ENCODE data around the gene STK17B.

STK17B gene

DNA sequence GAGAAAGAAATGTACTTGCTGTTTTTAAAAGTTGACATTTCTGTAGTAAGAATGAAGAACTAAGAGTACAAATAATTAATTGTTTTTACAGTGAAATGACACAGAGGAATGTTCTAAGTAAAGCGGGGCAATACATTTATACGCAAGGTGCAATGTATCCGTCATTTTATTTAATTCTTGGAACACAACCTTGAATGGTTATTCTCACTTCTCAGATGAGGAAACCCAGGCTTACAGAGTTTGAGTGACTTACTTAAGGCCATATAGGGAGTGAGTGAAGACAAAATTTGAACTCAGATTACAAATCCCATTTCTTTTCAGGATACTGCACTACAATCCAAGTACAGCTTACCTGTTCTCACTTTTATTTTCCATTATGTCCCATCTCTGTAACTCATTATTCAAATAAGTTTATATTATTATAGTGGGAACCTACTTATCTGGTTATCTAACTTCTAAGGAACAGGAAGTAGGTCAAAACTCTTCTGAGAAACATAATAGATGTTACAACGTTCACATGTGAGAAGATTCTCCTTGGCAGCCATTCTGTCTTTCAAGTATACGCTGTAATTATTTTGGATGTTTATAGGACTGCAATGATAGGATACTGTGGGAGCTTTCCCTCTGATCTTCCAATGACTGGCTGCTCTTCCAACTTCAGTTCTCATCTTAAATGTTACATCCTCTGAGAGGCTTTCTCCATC is 12.3 kb upstream of the STK17B start:
- no peak for DNase-seq

DNA sequence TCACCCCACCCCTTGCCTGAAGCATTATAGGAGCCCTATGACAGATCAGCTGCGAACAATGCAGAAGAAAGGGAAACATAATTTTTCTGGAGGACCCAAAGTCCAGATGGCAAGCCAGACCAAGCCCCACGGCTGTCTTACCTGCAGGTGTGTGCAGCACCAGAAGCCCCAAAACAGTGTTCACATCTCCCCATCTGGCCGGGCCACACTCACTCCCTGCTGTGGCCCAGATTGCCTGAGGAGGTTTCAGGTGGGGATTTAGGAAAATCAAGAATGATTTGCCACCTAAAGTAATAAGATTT is 11.7 kb upstream of the STK17B start:
- DNase-seq: no peak

DNA sequence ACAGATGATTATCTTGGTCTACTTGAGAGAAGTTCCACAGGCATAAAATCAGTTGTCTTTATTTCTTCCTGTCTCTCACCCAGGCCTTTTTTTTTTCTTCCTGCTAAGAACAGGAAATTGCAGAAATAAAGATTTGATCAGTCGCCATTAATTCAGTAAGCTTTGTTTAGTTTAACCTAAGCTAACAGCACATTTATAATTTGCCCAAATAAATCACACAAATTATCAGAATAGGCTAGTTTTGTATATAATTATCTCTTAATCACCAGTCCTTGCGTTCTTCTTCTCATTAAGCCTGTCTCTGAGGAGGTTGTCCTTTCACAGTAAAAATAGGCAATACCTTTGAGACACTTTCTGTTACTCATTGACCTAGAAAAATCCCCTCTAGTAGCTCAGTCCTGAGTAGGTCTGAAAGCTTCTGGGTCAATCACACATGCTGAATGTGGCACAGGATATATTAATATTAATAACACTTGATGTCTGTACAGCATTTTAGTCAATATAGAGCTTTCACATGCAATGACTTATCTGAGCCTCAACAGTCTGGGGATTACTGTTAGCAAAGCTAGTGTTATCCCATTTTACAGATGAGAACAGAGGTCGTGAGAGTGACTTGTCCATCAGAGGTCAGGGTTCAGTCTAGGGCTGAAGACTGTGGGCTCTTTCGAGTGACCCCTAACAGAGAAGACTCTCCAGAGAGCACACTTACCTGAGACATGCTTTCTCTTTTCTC is 11.2 kb upstream of the STK17B start:
- no peak for DNase-seq

DNA sequence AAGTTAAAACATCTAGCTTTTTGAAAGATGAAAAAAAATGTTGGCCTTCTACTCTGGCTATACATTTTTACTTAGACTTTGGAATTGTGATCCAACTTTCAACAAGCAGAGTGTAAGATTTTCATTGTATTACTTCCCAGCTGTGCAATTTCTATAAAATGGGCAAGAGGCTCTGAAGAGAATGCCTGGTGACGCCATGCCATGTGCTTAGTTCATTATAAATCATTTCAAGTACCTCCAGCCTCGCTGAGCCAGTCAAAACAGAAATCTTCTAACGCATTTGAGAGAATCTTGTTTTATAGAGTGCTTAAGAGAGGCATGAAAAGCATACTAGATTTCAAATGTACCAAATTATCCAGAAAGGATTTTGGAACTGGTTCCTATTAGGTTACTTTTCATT is 10.1 kb upstream of the STK17B start:
- DNase-seq: no peak

DNA sequence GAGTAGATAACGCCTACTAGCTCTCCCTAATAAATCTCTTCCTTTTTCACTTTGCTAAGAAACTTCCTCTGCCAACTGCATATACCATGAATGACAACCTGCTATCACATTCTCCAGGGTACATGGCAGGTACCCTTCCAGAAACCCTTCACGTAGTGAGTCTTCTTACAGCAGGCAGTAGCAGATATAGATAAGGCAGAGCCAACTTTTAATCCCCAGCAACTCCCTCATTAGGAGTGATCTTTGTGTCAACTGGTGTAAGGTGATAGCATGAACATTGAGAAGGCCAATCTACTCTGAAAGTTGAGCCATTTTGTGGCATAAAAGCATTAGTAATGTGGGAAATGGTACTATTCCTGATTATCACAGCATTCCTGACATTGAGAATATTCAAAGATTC is 5.7 kb upstream of the STK17B start:
- no peak for DNase-seq

DNA sequence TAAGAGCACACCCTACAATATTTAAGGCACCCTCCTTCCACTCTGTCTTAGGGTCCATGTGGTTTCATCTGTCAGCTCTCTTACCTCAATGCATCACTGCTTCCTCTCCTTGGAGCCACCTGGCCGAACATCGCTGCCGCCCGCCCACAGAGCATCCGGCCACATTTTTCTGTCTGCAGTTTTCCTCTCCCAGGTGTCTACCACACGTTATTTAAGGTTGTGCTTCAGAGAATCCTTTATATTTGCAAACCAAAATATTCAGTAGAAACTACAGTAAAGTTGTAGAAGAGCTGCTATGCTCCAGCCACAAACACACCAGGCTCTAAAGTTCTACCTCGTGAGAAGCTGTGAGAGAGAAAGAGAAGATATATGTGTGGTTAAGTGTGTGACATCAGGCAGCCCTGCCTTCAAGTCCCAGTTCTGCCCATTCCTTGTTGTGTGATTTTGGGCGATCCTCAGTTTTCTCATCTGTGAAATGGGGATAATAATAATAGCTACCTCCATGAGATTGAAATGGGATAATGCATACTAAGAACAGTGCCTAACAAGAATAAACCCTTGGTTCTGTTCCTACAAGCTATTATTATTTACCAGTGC is 4.9 kb upstream of the STK17B start:
- DNase-seq: peak; percentile 93

DNA sequence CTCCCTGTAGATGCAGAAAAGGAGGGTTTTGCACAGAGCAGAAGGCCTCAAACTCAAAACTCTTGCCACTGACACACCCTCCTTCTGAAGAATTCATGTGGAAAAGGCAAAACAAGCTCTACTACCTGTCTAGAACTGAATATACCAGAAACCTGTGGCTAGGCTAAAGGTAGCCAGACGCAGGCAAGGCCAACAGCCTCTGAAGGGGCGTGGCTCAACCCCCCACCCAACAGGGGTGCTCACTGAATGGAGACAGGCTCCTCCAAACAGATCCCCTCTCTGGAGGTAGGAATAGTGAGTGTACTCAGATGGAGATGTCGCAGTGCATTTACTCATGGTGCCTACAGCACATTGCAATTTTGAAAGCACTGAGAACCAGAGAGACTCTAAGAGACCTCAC is 3.0 kb upstream of the STK17B start:
- peak; percentile 72 for DNase-seq

DNA sequence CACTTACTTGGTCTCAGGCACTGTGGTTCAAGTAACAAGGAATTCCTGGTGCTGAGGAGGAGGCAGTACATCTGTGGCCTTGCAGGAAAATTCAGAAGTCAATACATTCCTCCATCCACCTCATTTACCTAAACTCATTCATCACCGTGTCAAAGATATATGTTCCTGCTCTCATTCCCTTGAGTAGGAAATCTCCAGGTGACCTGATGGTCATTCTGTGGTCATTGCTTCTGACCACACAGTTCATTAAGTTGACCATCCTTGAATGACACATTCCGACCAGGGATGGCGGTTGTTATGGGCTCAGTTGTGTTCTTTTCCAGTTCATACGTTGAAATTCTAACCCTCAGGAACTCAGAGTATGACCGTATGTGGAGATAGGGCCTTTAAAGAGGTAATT is 2.1 kb upstream of the STK17B start:
- DNase-seq: no peak

DNA sequence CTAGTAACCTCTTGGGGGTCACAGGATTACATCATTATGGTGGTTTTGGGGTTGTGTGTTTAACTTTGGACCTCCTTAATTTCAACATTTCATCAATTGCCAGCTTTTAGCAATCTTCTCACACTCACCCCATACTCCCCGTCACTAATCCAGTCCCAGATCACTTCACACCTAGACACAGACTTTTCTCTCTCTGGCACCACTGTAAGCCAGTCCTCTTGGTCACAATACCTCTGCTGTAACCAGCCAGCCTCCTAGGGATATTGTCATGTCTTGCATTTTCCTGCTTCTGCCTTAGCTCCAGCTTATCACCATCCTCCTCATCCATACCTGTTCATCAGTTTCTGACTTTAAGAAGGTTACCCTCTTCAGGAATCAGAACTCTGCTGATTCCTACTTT is 1.6 kb upstream of the STK17B start:
- DNase-seq: no peak

DNA sequence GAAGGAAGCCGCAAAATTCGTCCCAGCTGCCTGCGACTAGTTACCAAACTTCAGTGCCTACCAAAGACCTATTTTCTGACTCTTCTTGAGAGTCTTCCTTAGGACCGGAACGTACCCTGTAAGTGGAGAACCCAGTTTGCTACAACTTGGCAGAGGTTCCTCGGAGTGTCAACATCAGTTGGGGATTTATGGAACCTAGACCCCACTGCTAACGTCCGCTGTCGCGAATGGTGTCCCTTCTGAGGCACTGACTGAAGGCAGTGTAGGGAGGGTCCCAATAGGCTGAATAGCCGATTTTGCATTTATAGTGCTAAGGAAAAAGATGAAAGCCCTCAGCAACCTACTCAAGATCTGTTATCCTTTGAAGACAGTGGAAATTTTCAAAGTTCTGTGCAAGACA is 568 bp upstream of the STK17B start:
- no peak for DNase-seq

DNA sequence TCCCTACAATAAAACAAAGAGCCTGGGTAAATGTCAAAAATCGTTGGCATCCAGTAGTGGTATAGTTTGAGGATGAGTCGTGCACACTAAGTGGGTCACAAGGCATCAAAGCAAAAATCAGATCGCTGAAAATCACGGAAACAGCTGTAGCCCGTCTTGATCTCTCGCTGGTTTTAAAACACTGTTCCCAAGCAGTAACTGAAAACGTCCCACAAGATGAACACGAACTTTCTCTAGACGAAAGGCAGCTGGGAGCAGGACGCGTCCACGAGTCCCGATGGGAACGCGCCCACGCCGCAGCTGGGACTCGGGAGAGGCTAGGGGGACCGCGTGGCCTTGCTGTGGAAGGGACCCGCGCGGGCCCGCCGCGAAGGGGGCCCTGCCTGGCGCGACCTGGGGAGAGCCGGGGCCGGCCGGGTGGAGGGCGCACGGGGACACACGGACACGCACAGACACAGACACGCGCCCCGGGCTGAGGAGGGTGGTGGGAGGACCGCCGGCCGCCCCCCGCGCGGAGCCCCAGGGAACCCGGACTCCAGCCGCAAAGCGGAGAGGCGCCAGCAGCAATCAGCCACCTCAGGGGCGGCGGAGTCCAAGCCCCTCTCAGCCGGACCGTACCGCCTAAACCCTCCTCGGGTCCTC is 651 bp downstream of the STK17B start:
- peak; percentile 80 for DNase-seq

DNA sequence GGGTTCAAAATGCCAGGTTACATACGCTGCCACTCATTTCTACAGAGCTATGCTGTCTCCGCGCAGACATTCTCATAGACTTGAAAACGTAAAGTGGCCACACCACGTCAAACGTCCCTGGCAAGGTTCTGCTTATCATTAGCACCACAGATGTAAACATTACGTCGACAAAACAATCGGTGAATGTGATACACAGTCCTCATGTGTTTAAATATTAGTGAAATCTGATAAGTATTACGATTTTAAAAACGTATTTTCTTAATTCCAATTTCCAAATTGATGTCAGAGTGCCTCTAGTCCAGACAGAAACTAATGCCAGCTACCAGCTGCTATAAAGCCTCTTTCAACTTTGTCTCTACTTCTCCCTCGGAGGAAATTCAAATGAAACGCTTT is 1.2 kb downstream of the STK17B start:
- peak; percentile 82 for DNase-seq

DNA sequence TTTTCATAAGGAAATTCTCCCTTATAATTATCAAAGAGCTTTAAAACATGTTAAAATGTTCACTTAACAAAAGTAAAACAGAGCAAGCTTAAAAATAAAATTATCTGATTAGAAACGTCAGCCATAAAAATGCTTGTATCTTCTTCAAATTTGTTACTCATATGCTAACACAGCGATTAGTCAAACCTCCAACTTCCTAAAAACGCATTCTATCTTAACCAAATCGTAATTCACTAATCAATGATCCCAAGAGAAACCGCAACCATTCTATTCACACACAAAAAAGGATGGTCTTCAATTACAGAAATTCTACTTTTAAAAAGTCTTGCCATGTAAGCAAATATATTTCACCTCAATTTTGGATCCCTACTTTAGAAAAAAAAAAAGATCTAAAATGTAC is 1.9 kb downstream of the STK17B start:
- no peak for DNase-seq

DNA sequence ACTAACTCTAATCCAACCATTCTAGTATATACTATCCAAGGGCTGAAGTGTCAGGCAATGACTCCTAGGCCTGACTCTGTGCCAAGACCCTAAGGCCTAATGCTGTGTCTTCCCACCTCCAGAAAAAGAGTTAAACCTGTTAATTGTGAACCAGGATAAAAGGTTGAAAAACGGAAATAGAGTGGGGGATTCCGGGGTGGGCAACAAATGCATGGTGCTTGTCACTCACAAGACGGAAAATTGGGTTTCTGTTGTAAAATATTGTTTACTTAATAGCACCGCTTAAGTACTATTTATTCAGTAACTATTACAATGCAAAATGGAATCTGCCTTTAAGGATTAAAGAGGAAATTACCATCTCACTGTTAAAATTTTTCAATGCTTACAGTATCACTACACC is 3.2 kb downstream of the STK17B start:
- no peak for DNase-seq

DNA sequence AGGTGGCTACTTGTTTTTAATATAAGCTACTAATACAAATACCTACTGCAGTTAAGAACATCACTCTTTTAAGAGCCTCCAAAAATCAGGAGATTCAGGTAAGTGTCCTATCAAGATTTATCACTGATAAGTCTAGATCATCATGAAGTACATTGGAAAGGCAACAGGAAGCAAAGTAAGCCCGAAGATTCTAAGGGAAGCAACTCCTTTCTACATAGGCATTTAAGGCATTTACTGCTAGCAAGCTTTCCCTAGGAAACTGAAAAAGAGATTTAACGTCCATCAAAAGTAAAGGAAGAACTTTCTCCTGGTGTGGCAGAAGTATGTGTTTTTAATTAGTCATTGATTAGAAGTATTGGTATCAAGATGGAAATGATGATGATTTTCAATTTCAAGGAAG is 3.7 kb downstream of the STK17B start:
- DNase-seq: no peak

DNA sequence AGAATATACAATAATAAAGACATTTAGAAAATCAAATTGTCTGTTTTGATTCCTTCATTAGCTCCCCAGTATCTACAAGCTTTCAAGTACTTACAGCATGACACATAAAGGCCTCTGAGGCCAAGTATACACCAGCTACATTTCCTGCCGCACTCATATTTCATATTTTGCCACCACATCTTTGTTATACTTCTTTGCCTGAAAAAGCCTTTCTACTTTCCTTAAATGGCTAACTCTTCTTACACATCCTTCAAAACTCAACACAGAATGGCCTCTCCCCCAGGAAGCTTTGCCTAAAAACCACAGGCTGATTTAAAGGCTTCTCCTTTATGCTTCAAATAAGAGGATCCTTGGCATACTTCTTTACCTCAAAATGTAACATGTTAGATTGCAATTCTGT is 4.5 kb downstream of the STK17B start:
- no peak for DNase-seq

DNA sequence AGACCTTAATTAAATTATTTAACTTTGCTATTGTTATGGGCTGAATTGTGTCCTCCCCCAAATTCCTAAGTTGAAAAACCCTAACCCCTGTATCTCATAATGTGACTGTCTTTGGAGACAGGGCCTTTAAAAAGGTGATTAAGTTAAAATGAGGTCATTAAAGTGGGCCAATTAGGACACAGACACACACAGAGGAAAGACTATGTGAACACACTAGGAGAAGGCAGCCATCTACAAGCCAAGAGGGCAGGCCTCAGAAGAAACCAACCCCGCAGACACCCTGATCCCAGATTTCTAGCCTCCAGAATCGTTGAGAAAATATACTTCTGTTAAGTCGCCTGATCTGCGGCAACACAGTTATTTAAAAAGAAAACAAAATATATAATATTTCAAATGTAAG is 6.4 kb downstream of the STK17B start:
- DNase-seq: peak; percentile 62

DNA sequence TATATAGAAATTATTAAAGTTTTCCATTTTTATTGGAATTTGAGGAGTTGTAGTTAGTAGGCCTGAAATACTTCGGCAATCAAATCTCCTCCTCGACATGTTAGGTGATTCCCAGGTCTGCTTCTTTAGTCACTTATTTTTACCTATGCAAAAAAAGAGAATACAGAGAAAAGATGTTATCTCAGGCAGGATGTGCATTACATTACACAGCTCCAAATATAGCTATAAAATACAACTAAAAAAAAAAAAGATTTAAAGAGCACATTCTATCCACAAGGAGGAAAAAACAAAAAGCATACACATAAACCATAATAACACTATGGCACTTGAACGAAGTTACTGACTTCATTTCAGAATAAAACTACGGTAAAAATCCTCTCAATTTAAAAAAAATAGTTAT is 8.1 kb downstream of the STK17B start:
- no peak for DNase-seq

DNA sequence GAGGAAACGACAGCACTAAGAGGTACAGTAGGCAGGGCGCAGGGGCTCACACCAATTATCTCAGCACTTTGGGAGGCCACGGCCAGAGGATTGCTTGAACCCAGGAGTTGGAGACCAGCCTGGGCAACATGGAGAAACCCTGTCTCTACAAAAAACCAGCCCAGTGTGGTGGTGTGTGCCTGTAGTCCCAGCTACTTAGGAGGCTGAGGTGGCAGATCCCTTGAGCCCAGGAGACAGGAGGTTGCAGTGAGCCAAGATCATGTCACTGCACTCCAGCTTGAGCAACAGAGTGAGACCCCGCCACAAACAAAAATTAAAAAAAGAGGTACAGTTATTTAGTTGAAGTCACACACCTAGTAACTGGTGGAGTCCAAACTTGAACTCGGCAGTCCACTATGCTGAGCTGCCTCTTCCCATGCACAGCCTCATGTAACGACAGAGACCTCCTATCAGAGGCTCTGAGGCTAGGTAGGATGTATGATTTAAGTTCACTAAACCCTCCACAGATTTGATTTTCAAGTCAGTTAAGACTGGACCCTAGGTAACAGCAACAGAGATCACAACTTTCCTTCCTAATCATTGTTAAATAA is 8.7 kb downstream of the STK17B start:
- DNase-seq: no peak

DNA sequence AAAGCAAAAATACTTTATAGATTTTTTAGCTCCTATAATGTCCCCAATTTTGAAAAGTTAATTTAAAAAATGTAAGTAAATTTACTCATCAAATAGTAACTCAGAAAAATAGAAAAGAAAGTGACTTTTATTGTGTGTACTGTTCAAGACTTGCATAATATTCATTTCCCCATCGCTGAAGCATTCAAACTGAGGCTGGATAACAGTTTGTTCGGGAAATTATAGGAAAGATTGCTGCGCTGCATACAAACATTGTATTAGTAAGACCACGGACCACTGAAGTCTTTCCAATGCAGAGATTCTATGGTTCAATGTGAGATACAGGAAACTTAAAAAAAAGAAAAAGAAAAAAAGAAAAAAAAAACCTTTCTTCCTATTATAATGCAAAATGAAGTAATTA is 10.4 kb downstream of the STK17B start:
- no peak for DNase-seq

DNA sequence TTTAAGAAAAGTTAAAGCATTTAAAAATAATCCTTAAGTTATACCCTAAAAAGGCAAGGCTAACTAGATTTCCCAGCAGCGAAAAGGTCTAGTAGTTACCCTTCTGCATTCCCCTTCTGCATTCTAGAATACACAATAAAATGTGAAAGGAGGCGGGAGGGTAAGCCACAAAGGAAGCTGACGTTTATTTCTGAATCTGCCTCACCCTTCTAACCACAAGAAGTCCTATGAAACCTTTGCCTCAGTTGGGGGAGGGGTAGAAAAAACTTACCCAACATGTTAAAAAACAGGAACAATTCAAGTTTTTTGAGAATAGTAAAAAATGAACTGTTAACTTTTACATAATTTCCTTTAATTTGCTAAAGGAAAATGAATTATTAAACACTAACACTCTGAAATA is 11.3 kb downstream of the STK17B start:
- DNase-seq: peak; percentile 77

DNA sequence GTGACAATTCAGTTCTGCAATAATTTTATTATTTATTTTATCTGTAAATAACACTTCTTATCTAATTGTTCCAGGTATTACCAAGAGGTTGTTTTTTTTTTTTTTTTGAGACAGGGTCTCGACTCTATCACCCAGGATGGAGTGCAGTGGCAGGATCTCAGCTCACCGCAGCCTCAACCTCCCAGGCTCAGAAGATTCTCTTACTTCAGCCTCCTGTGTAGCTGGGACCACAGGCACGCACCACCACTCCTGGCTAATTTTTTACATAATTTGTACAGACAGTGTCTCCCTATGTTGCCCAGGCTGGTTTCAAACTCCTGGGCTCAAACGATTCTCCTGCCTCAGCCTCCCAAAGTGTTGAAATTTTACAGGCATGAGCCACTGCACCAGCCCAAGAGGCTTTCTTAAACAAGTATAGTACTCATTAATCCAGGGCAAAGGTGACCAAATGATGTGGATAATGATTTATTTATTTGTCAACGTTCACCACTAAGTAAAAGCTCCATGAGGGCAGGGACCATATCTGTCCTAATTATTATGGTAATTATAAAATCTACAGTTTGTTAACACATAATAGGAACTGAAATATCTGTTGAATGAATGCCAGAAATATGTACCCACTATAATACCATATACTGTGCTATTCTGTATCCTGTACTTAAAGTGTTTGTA is 12.0 kb downstream of the STK17B start:
- peak; percentile 69 for DNase-seq

DNA sequence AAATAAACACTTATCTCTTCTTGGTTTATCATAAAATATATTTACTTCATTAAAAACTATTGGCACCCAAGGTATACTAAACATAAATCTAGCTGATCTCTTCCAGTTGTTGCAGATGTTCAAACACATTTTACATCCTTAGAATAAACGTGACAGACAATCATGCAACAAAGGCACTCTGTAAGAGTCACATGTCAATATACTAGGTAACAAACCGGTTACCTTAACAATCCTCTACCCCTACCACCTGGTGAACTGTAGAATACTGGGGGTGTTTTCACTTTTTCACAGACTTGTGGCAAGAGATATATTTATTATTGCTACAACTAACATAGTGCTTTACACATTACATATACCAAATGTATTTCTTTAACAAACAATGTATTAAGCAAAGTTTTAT is 15.8 kb downstream of the STK17B start:
- no peak for DNase-seq

All from activated effector memory CD4-positive, alpha-beta T cell treated with anti-CD3 and anti-CD28 coated beads, Interleukin-2, amount 50 U/mL, for 16 hours (primary cell).